Right lobe of liver (tissue), 6 donors: ENCODE results near the gene ST3GAL2. TPM values are rescaled to one million over a fixed set of nuclear protein-coding genes. Genes with fewer than 3 reads are reported as not detected.

ENCODE experiments used
- ATAC-seq, 4 donors: fragments of 200-7000 bp; cut with Tn5 transposase; one replicate each; pipeline ENCODE4 v1.9.1; 2020; ENCODE audit warnings: mild to moderate bottlenecking in 4 of 4, moderate library complexity in 4 of 4
- DNase-seq, 3 donors: peaks; one replicate each; pipeline ENCODE4 v3.0.0-alpha.2; 2020
- H3K27ac ChIP-seq, 3 donors: fragments of 200-600 bp; one replicate each; pipeline ENCODE4 v1.8.0; 2022
- H3K27me3 ChIP-seq, 2 donors: fragments of 200-600 bp; one replicate each; pipeline ENCODE4 v1.8.0; 2022
- H3K36me3 ChIP-seq, 4 donors: fragments of 200-600 bp; sonication (generic) in 1 of 4; one replicate each; pipeline versions ENCODE4 v1.5.1 to v1.8.0; 2017 to 2022; ENCODE audit warnings: control low read depth in 1 of 4
- H3K4me1 ChIP-seq, 4 donors: fragments of 200-600 bp; sonication (generic) in 1 of 4; one replicate each; pipeline versions ENCODE4 v1.5.1 to v1.8.0; 2017 to 2022; ENCODE audit warnings: control low read depth in 1 of 4
- H3K4me3 ChIP-seq, 3 donors: fragments of 200-600 bp; one replicate each; pipeline ENCODE4 v1.8.0; 2022
- H3K9me3 ChIP-seq, 4 donors: fragments of 200-600 bp; sonication (generic) in 1 of 4; one replicate each; pipeline versions ENCODE4 v1.5.1 to v1.8.0; 2017 to 2022; ENCODE audit warnings: control low read depth in 1 of 4
- CTCF ChIP-seq, 4 donors: fragments of 200-600 bp in 3 of 4; fragments of 450-650 bp in 1 of 4; IDR thresholded peaks; one replicate each; pipeline versions ENCODE4 v1.5.1 to v1.8.0; 2016 to 2022; ENCODE audit warnings: antibody characterized with exemption in 4 of 4, mild to moderate bottlenecking in 2 of 4
- POLR2A ChIP-seq: fragments of 450-650 bp; IDR thresholded peaks from one replicate; pipeline ENCODE4 v1.6.1; 2017; ENCODE audit warnings: antibody characterized with exemption, mild to moderate bottlenecking
- WGBS: methylation state at CpG from one replicate; pipeline ENCODE4 v1.1.6; 2018; ENCODE audit warnings: low coverage, low lambda C conversion rate; ENCODE audit not compliant: insufficient coverage; ENCODE audit errors: missing lambda C conversion rate; 5-methylcytosine and 5-hydroxymethylcytosine counted together
- intact Hi-C, 2 donors: fragments of 100-400 bp; cut with DNase I; formaldehyde crosslinking; loops; one replicate each; pipeline versions ENCODE4 v1.11.2 to v1.14.1; 2022
- total RNA-seq, 6 experiments: library from RNA; depleted of rRNA in 2 of 6; stranded (reverse); fragments of >200 nt in 2 of 6; fragmentation: NEBNext Ultra II Directional in 3 of 6; extraction: Animal tissue kit (Norgen Biotek cat#: 25700) in 3 of 6; gene quantifications; one replicate each; pipeline versions ENCODE4 v1.1.0 to v1.2.4, GENCODE V29; 2016 to 2023
- donor health status: DM: no; HTN: yes; CAD: no.
- donor health status: DM: no; HTN: no; CAD: no.
- donor health status: DM: no; HTN: no; CAD: no.
- donor health status: DM: no; HTN: yes; CAD: no.
- donor health status: DM: no; HTN: yes; CAD: no.

ST3GAL2 gene
- total RNA-seq, 6 experiments from 2014 or later = 10.4 to 16.7 (median 14.5) TPM

- 58% methylated on average over 4 of the region's 13 CpGs for WGBS
- intact Hi-C loops = no loop called here
- no peak overlapping the region for H3K27ac ChIP-seq
- no peak overlapping the region for H3K4me3 ChIP-seq
- peaks cover 0 to 48% (median 9%) of the 10 kb centered on the region in 4 donors for H3K36me3 ChIP-seq
- DNase-seq = no peak
- no peak for ATAC-seq
- H3K4me1 ChIP-seq = no peaks in the 10 kb centered on the region
- H3K27me3 ChIP-seq = no peaks in the 10 kb centered on the region
- no peak for TF ChIP-seq POLR2A
- TF ChIP-seq CTCF (IDR thresholded peaks at IDR 0.05) = no peak
- no peaks in the 10 kb centered on the region for H3K9me3 ChIP-seq
Observed at GRCh38 chr16:70476272-70477020, 37.5 kb upstream of the ST3GAL2 start.

- WGBS = no CpG with 5 or more reads among the region's 24 CpGs
- no peak for DNase-seq
- no peaks in the 10 kb centered on the region for H3K9me3 ChIP-seq
- H3K36me3 ChIP-seq = peaks cover 0 to 36% (median under 1%) of the 10 kb centered on the region in 4 donors
- ATAC-seq = no peak
- intact Hi-C loops = no loop called here
- no peak overlapping the region for H3K4me3 ChIP-seq
- H3K4me1 ChIP-seq = no peaks in the 10 kb centered on the region
- H3K27me3 ChIP-seq = no peaks in the 10 kb centered on the region
- TF ChIP-seq POLR2A = no peak
- TF ChIP-seq CTCF (IDR thresholded peaks at IDR 0.05) = no peak
- H3K27ac ChIP-seq = no peak overlapping the region
Observed at GRCh38 chr16:70475054-70475871, 36.4 kb upstream of the ST3GAL2 start.

GRCh38 chr16:70474320-70475053, 35.6 kb upstream of the ST3GAL2 start:
- no peaks in the 10 kb centered on the region for H3K27me3 ChIP-seq
- no peaks in the 10 kb centered on the region for H3K4me1 ChIP-seq
- WGBS = no CpG with 5 or more reads among the region's 22 CpGs
- peaks cover 0 to 28% (median 0%) of the 10 kb centered on the region in 4 donors for H3K36me3 ChIP-seq
- intact Hi-C loops = loop anchor here in 1 of 2 donors (5.0 kb wide), 1 partner anchor 82 kb away; no protein-coding TSS in a partner anchor
- ATAC-seq (no peak), DNase-seq (peak in 1 of 3 donors; percentile 44)
- no peak overlapping the region for H3K27ac ChIP-seq
- no peak overlapping the region for H3K4me3 ChIP-seq
- no peaks in the 10 kb centered on the region for H3K9me3 ChIP-seq
- TF ChIP-seq CTCF (IDR thresholded peaks at IDR 0.05) (no peak), POLR2A (no peak)

- no peaks in the 10 kb centered on the region for H3K27me3 ChIP-seq
- H3K9me3 ChIP-seq = no peaks in the 10 kb centered on the region
- intact Hi-C loops = loop anchor here in 1 of 2 donors (5.0 kb wide), 1 partner anchor 81 kb away; no protein-coding TSS in a partner anchor
- peaks cover 0 to 21% (median 0%) of the 10 kb centered on the region in 4 donors for H3K36me3 ChIP-seq
- 20% methylated on average over 1 of the region's 21 CpGs for WGBS
- no peaks in the 10 kb centered on the region for H3K4me1 ChIP-seq
- TF ChIP-seq POLR2A = no peak
- TF ChIP-seq CTCF (IDR thresholded peaks at IDR 0.05) = no peak
- H3K27ac ChIP-seq = no peak overlapping the region
- ATAC-seq = no peak
- DNase-seq = peak in 1 of 3 donors; percentile 45
- H3K4me3 ChIP-seq = no peak overlapping the region
Observed at GRCh38 chr16:70473446-70474319, 34.8 kb upstream of the ST3GAL2 start.
